ENCODE results near the gene DPYD. TPM values are rescaled to one million over a fixed set of nuclear protein-coding genes. Genes with fewer than 3 reads are reported as not detected.

The DPYD gene
- total RNA-seq, 1 donor = 81.4 TPM

GRCh38 chr1:97078872-97079271 lies 842.0 kb downstream of the DPYD start:
- H3K27me3 ChIP-seq (ENCODE audit: insufficient read depth, low read length) = no peaks in the 10 kb centered on the region
- H2AFZ ChIP-seq (ENCODE audit: low read length) = no peak overlapping the region
- no peak overlapping the region for H3K4me2 ChIP-seq (ENCODE audit: insufficient read depth, low read length)
- no peaks in the 10 kb centered on the region for H3K36me3 ChIP-seq (ENCODE audit: insufficient read depth, low read length)
- no peaks in the 10 kb centered on the region for H3K9me3 ChIP-seq (ENCODE audit: low read depth, low read length)
- H4K20me1 ChIP-seq (ENCODE audit: insufficient read depth, low read length) = no peaks in the 10 kb centered on the region
- no peaks in the 10 kb centered on the region for H3K79me2 ChIP-seq (ENCODE audit: insufficient read depth, low read length)
- no peak overlapping the region for H3K4me3 ChIP-seq (ENCODE audit: insufficient read depth, low read length)
- DNase-seq (ENCODE audit: insufficient read length, low spot score, missing footprints) = no peak
- H3K4me1 ChIP-seq (ENCODE audit: insufficient read depth, low read length) = no peaks in the 10 kb centered on the region
- H3K27ac ChIP-seq (ENCODE audit: low read depth, low read length) = no peak overlapping the region
- TF ChIP-seq CTCF (IDR thresholded peaks at IDR 0.05; ENCODE audit: extremely low read depth, low read depth, low read length) = no peak

- Histone ChIP-seq H3K9me3 (ENCODE audit: low read depth, low read length) (no peaks in the 10 kb centered on the region), H3K79me2 (ENCODE audit: insufficient read depth, low read length) (no peaks in the 10 kb centered on the region), H3K4me1 (ENCODE audit: insufficient read depth, low read length) (no peaks in the 10 kb centered on the region), H3K4me2 (ENCODE audit: insufficient read depth, low read length) (no peak overlapping the region), H3K4me3 (ENCODE audit: insufficient read depth, low read length) (no peak overlapping the region), H4K20me1 (ENCODE audit: insufficient read depth, low read length) (no peaks in the 10 kb centered on the region), H3K27ac (ENCODE audit: low read depth, low read length) (no peak overlapping the region), H3K36me3 (ENCODE audit: insufficient read depth, low read length) (no peaks in the 10 kb centered on the region), H2AFZ (ENCODE audit: low read length) (no peak overlapping the region), H3K27me3 (ENCODE audit: insufficient read depth, low read length) (no peaks in the 10 kb centered on the region)
- DNase-seq (ENCODE audit: insufficient read length, low spot score, missing footprints) = no peak
- no peak for TF ChIP-seq CTCF (IDR thresholded peaks at IDR 0.05; ENCODE audit: extremely low read depth, low read depth, low read length)
Observed at GRCh38 chr1:97077221-97077620, 843.6 kb downstream of the DPYD start.

GRCh38 chr1:97074771-97075170 lies 846.1 kb downstream of the DPYD start:
- Histone ChIP-seq H4K20me1 (ENCODE audit: insufficient read depth, low read length) (no peaks in the 10 kb centered on the region), H3K4me1 (ENCODE audit: insufficient read depth, low read length) (no peaks in the 10 kb centered on the region), H3K4me2 (ENCODE audit: insufficient read depth, low read length) (no peak overlapping the region), H3K27ac (ENCODE audit: low read depth, low read length) (no peak overlapping the region), H3K27me3 (ENCODE audit: insufficient read depth, low read length) (no peaks in the 10 kb centered on the region), H3K9me3 (ENCODE audit: low read depth, low read length) (no peaks in the 10 kb centered on the region), H3K36me3 (ENCODE audit: insufficient read depth, low read length) (no peaks in the 10 kb centered on the region), H3K4me3 (ENCODE audit: insufficient read depth, low read length) (no peak overlapping the region), H3K79me2 (ENCODE audit: insufficient read depth, low read length) (no peaks in the 10 kb centered on the region), H2AFZ (ENCODE audit: low read length) (no peak overlapping the region)
- TF ChIP-seq CTCF (IDR thresholded peaks at IDR 0.05; ENCODE audit: extremely low read depth, low read depth, low read length) = no peak
- no peak for DNase-seq (ENCODE audit: insufficient read length, low spot score, missing footprints)

- Histone ChIP-seq H3K9me3 (ENCODE audit: low read depth, low read length) (no peaks in the 10 kb centered on the region), H3K4me2 (ENCODE audit: insufficient read depth, low read length) (no peak overlapping the region), H2AFZ (ENCODE audit: low read length) (no peak overlapping the region), H4K20me1 (ENCODE audit: insufficient read depth, low read length) (no peaks in the 10 kb centered on the region), H3K27ac (ENCODE audit: low read depth, low read length) (no peak overlapping the region), H3K36me3 (ENCODE audit: insufficient read depth, low read length) (no peaks in the 10 kb centered on the region), H3K4me3 (ENCODE audit: insufficient read depth, low read length) (no peak overlapping the region), H3K79me2 (ENCODE audit: insufficient read depth, low read length) (no peaks in the 10 kb centered on the region), H3K27me3 (ENCODE audit: insufficient read depth, low read length) (no peaks in the 10 kb centered on the region), H3K4me1 (ENCODE audit: insufficient read depth, low read length) (no peaks in the 10 kb centered on the region)
- TF ChIP-seq CTCF (IDR thresholded peaks at IDR 0.05; ENCODE audit: extremely low read depth, low read depth, low read length) = no peak
- DNase-seq (ENCODE audit: insufficient read length, low spot score, missing footprints) = no peak
Observed at GRCh38 chr1:97073936-97074335, 846.9 kb downstream of the DPYD start.
